HepG2 (cell line): Measurements from ENCODE around the gene MED22. TPM values are rescaled to one million over a fixed set of nuclear protein-coding genes. Genes with fewer than 3 reads are reported as not detected.

Experiments used
- ADNP ChIP-seq: sonication (generic); formaldehyde crosslinking; IDR thresholded peaks from 2 replicates; pipeline ENCODE4 v1.4.0; 2020; ENCODE audit warnings: missing genetic modification reagents
- ASH2L ChIP-seq: fragments of 300-600, 200-600 bp; sonication (generic); IDR thresholded peaks from 2 replicates; pipeline ENCODE4 v1.7.0; 2017; ENCODE audit warnings: low read depth, mild to moderate bottlenecking, moderate library complexity, mixed read lengths, low read length; ENCODE audit not compliant: insufficient read length
- CC2D1A ChIP-seq: sonication (generic); formaldehyde crosslinking; IDR thresholded peaks from 2 replicates; pipeline ENCODE4 v1.8.1; 2023; ENCODE audit warnings: mild to moderate bottlenecking, missing genetic modification reagents
- NR2F6 ChIP-seq, 2 experiments: IDR thresholded peaks; 2 replicates each; pipeline ENCODE4 v1.6.1; 2016; ENCODE audit warnings: antibody characterized with exemption in 1 of 2, mild to moderate bottlenecking in 1 of 2
- SALL1 ChIP-seq: sonication (generic); formaldehyde crosslinking; IDR thresholded peaks from 2 replicates; pipeline ENCODE4 v1.8.0; 2022; ENCODE audit warnings: mild to moderate bottlenecking, missing genetic modification reagents
- YEATS4 ChIP-seq: sonication (generic); formaldehyde crosslinking; IDR thresholded peaks from 2 replicates; pipeline ENCODE4 v1.4.0; 2020; ENCODE audit warnings: missing genetic modification reagents, borderline replicate concordance
- ZC3H13 ChIP-seq: sonication (generic); formaldehyde crosslinking; IDR thresholded peaks from 2 replicates; pipeline ENCODE4 v1.8.1; 2023; ENCODE audit warnings: mild to moderate bottlenecking, missing genetic modification reagents, moderate library complexity
- ZC3H4 ChIP-seq: sonication (generic); formaldehyde crosslinking; IDR thresholded peaks from 2 replicates; pipeline ENCODE4 v1.4.0; 2020; ENCODE audit warnings: missing genetic modification reagents, borderline replicate concordance
- ZNF318 ChIP-seq: sonication (generic); formaldehyde crosslinking; IDR thresholded peaks from 2 replicates; pipeline ENCODE4 v1.4.0; 2020; ENCODE audit warnings: mild to moderate bottlenecking, missing genetic modification reagents
- ZNF383 ChIP-seq: sonication (generic); formaldehyde crosslinking; IDR thresholded peaks from 2 replicates; pipeline ENCODE4 v1.4.0; 2020; ENCODE audit warnings: missing genetic modification reagents, mild to moderate bottlenecking, borderline replicate concordance
- ZNF550 ChIP-seq: sonication (generic); formaldehyde crosslinking; IDR thresholded peaks from 2 replicates; pipeline ENCODE4 v1.4.0; 2020; ENCODE audit warnings: mild to moderate bottlenecking, missing genetic modification reagents, borderline replicate concordance
- ZNF605 ChIP-seq: sonication (generic); formaldehyde crosslinking; IDR thresholded peaks from 2 replicates; pipeline ENCODE4 v1.8.0; 2022; ENCODE audit warnings: mild to moderate bottlenecking, missing genetic modification reagents
- polyA plus RNA-seq, 8 experiments: library from polyadenylated mRNA; depleted of rRNA in 3 of 8; stranded (reverse) in 7 of 8; unstranded in 1 of 8; fragments of >200 nt; fragmentation: Illumina TruSeq in 4 of 8; extraction: Trizol in 4 of 8; gene quantifications; 2 replicates each; pipeline versions ENCODE4 v1.2.1 to v1.2.3, GENCODE V29; 2011 to 2016; ENCODE audit warnings: low read depth in 4 of 8, missing spikeins in 1 of 8, mixed read lengths in 1 of 8; ENCODE audit not compliant: insufficient read depth in 1 of 8
- total RNA-seq, 5 experiments: library from RNA; depleted of rRNA; stranded (reverse); fragments of >200 nt; fragmentation: Illumina TruSeq; extraction: Trizol; gene quantifications; 2 replicates each; pipeline ENCODE4 v1.2.3, GENCODE V29; 2016; ENCODE audit warnings: low read depth in 1 of 5

Gene MED22
- total and polyA plus RNA-seq, 2 of the 13 experiments (the other 11 are each of a cell fraction or from before 2014, with no cell fraction given): 15.8 to 22.1 TPM

GRCh38 chr9:133348718-133349573 is 1.0 kb upstream of the MED22 start (continued):
- TF ChIP-seq SALL1 (CRISPR knock-in tag): no peak
- TF ChIP-seq YEATS4: no peak
- TF ChIP-seq CC2D1A: no peak
- TF ChIP-seq ASH2L: peak; percentile 7
- TF ChIP-seq ZC3H13 (CRISPR knock-in tag): 0 out of 2 replicates have a peak, but pooled peaks have one; percentile 20
- no peak for TF ChIP-seq ZNF550 (CRISPR knock-in tag)
- no peak for TF ChIP-seq ADNP (CRISPR knock-in tag)
- no peak for TF ChIP-seq ZNF318 (CRISPR knock-in tag)
- no peak for TF ChIP-seq ZC3H4 (CRISPR knock-in tag)
- TF ChIP-seq ZNF605: 0 out of 2 replicates have a peak, but pooled peaks have one; percentile 49
- TF ChIP-seq ZNF383: no peak
- TF ChIP-seq NR2F6 (IDR thresholded peaks at IDR 0.05): no peak
- TF ChIP-seq NR2F6 (CRISPR knock-in tag; IDR thresholded peaks at IDR 0.05): no peak
